CD4-positive, alpha-beta T cell treated with Interleukin-17A for 4 hours (primary cell): ENCODE data around the gene NHLRC4.

Experiments used
- DNase-seq: peaks from one replicate; pipeline ENCODE4 v3.0.0-alpha.2; 2020; ENCODE audit warnings: mixed read lengths

NHLRC4 gene

DNA sequence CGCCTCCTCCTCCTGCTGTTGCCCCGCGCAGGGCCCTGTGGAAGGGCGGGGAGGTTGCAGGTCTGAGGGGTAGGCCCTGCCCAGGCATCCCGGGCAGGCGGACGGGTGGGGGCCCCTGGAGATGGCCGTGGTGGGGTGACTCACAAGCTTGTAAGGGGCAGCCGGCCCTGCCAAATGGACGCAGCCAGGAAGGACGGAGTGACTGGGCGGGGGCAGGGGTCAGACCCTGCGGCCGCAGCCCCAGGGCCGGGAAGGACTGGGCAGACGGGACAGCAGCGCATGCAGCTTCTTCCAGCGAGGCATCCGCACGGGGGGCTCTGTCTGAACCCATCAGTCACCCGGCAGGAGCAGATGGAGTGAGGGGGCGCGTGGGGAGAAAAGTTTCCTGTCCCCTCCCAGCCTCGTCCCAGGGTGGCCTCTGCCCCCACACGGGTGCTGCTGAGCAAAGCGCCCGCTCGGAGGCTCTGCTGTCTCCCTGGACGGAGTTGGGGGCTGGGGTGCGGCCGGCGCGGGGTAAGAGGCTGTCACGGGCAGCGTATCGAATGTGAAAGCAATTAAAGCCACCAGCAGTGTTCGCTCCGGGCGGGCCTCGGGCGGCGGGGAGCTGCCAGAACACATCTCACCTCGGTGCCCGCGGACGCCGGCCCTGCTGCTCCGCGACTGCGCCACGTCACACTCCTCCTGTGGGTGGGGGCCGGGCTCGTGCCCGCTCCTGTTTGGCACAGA, 12.0 kb upstream of the NHLRC4 start:
- DNase-seq: no peak

GRCh38 chr16:555528-556473, 11.0 kb upstream of the NHLRC4 start:
- no peak for DNase-seq

DNA sequence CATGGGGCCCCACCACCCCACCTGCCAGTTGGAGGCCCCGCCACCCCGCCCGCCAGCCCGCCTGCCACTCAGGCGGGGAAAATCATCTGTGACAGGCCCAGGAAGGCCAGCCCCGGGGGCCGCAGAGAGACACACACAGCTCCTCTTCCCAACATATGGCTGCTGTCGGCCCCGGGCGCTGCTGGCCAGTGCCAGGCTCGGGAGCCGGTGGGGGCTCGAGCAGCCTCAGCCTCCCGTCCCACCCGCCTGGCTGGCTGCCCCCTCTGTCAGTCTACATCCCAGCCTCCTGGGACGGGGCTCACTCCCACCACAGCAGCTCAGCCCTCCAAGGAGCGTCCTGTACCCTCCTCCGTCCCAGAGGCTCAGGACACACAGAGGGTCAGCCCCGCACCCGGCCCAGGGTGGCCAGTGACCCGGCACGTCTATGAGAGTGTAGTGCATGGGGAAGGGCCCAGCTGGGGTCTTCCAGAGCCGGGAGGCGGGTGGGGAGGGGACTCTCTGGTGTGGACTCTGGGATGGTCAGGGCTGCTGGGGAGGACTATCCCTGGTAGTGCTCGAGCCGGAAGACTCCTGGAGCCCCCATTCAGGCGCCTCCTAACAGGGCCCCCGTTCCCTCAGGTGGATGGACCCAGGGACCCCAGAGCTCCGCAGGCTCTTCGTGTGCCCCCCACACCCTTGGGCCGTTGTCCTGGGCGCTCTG, 10.2 kb upstream of the NHLRC4 start:
- no peak for DNase-seq

GRCh38 chr16:557463-558297, 9.1 kb upstream of the NHLRC4 start:
- DNase-seq: no peak

DNA sequence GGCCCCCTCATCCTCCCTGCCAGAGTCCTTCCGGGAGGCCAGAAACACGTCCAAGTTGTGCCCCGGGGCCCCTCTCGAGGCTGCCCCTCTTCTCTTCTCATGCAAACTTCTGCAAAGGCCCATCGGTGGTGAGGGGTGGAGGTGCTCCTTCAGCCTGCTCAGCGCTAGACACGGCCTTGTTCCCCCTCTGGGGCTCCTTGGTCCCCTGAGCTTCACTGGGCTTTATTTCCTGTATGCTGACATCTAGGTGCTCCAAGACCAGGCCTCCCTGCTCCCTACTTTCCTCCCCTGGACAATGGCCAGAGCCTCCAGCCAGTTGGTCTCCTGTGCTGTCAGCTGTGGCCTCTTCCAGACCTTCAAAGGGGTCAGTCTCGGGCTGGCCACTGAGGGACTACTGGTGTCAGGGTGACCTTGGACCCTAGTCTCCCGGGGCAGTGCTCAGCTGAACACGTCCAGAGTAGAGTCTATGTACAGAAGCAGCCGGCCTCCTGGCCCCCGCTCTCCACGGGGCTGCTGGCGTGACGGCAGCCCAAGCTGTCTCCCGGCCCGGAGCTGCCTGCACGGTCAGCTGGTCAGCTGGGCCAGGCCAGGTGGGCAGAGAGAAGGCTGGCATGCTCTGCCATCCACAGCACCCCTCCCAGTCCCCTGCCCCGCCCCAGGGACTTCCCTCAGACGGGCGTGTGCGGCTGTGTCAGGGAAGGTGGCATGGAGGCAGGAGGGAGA, 8.3 kb upstream of the NHLRC4 start:
- no peak for DNase-seq

- DNase-seq: no peak
Measured at GRCh38 chr16:559021-559380, 7.8 kb upstream of the NHLRC4 start.

DNA sequence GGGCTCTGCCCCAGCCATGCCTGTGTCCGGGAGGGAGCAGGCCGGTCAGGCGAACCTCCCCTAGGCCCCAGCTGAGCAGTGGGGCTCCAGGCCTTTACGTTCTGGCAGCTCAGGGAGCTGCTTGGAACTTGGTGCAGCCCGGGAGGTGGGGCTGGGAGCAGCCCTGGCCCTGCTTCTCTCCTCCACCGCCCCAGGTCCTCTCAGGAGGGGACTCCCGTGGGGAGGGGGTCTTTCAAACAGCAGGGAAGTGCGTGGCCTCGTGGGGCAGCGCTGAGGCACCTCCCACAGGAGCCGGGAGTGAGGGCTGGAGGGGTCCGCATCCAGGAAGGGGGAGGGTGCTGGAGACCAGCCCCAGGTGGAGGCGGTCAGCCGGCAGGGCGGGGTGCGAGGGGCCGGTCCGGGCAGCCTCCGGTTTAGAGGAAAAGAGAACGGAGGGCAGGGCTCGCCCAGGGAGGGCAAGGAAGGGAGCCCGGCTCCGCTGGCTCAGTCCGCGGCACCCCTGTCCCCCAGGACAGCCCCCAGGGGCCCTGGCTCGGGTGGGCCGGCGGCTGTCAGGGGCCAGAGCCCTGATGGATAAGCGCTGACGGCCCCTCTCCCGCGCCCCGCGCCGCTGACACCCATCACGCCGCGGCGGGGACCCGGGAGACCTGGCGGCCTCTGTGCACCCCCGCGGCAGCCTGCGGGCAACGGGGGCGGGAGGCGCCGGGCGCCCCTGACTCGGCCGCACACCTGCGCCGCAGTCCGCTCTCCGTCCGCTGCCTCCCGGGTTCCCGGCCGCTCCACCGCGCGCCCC, 7.2 kb upstream of the NHLRC4 start:
- no peak for DNase-seq

DNA sequence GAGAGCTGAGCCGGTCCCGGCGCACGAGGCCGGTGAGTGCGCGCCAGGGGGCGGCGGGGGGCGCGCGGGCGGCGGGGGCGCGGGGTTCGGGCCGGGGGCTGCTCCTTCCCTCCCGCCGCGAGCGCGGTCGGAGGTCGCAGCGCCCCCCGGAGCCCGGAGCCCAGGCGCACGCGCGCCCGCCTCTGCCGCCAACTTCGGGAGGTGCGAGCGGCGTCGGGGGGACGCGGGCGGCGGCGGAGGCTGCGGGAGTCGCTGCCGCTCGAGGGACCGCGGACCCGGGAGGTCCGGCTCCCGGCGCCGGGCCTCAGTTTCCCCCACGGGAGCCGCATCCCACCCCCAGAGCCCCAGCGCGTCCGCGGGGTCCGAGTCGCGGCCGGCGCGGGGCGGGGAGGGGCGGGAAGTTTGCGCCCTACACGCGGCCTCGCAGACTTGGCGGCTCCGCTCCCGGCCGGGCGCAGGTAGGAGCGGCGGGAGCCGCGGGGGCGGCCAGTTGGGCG, 6.6 kb upstream of the NHLRC4 start, which contains the start of gene PRR35:
PRR35 (plus strand) TSS at position 191 of the 497 bp plus-strand sequence. CDS start 2,901 bp downstream, outside the sequence.
- no peak for DNase-seq

- DNase-seq: no peak
Measured at GRCh38 chr16:560701-561412, 5.9 kb upstream of the NHLRC4 start.

DNA sequence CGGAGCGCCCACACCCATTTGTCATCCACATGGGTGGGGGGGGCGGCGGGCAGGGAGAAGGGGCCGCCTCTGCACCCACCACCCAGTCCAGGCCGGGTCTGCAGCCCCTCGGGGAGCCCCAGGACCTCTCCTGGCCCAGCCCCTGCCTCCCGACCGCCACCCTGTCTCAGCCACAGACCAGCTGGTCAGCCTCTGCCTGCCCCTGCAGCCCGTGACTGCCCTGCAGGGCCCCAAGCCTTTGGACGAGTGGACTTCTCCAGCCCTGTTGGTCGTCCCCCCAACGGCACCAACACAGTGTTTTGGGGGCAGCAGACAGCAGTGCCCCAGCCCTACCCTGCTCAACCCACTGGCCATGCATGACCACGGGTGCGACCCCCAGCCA, 5.4 kb upstream of the NHLRC4 start:
- no peak for DNase-seq

GRCh38 chr16:561957-562938, 4.6 kb upstream of the NHLRC4 start:
- DNase-seq: no peak

DNA sequence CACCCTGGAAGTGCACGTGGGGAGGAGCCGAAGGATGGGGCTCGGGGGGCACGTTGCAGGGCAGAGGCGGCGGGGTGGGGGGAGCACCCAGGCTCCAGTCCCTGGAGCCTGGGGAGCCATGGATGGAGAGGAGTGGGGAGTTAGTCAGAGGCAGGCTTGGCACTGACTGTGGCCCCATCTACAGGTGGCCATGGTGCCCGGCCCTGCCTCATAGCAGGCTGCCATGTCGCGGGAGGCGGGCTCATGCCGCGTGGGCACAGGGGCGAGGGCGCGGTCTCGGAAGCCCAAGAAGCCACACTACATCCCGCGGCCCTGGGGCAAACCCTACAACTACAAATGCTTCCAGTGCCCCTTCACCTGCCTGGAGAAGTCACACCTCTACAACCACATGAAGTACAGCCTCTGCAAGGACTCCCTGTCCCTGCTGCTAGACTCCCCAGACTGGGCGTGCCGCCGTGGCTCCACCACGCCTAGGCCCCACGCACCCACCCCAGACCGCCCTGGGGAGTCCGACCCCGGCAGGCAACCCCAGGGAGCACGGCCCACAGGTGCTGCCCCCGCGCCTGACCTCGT, 3.6 kb upstream of the NHLRC4 start:
- DNase-seq: no peak

DNA sequence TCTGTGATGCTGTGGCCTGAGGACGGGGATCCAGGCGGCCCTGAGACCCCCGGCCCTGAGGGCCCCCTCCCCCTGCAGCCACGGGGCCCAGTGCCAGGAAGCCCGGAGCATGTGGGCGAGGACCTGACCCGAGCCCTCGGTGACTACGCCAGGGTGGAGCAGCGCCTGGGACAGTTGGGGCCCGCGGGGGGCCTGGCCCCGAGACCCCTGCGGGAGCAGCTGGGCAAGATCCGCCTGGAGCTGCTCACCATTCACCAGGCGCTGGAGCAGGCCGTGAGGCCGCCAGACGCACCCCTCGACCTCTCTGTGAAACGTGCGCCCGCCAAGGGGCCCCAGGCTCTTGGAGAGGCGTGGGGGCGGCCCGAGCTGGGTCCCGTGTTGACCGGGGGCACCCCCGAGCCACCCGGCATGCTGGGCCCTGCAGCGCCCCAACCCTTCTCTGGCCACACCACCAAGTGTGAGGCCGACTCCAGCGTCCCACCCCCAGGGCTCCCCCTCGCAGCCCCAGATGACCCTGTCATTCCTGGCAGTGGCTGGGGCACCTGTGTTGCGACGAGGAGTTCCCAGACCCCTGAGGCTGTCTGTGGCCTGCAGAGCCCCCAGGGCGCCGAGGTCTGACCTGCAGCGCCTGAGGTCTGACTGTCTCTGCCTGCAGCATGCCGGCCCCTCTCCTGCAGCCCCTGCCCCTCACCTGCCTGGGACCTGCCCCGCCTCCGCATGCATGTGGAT, 2.0 kb upstream of the NHLRC4 start:
- DNase-seq: no peak

DNA sequence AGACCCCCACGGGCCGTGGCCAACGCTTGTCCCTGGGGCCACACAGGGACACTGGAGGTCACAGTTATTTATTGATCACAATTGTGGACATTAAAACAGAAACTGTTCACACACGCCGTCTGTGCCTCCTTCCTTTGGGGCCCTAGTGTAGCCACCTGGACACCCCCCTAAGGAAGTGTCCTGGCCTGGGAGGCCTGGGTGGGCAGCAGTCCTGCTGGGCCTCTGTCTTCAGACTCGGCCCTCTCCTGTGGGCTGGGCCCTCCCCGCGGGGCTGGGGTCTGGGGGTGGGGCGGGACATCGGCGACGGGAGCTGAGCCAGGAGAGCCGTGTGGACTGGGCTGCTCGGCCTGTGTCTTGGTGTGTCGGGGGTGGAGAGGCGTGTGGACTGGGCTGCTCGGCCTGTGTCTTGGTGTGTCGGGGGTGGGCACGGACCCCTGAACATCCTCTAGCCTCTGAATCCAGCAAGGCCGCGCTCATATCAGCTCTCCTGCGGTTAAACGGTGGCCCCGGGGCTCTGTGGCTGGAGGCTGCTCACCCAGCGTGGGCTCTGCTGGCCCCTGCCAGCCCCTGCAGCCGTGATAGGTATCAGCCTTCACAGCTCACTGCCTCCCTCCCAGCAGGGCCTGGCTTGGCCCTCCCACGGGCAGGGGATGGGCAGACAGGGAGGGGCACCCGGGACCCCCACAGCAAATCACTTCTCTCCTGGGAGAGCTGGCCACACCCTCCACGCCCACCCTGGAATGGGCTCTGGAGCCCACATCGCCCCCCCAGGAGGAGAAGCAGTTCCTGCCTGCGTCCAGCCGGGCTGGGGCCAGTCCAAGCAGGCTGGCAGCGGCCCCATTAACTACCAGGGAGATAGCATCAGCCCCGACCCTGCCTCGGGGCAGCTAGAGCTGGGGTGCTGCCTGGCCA, 1.1 kb upstream of the NHLRC4 start:
- no peak for DNase-seq

GRCh38 chr16:567373-568256, 810 bp downstream of the NHLRC4 start:
- DNase-seq: no peak
